HG03280 (cell line): Measurements from ENCODE around the gene USP51.
"Not testable (repeated sequence)": the region's sequence is repeated elsewhere in the genome, so short reads cannot be mapped to it uniquely, and the experiment has no call there.

Source experiments
- ATAC-seq: cut with Tn5 transposase; IDR thresholded peaks from one replicate; pipeline ENCODE4 v1.9.1; 2021; ENCODE audit warnings: mild to moderate bottlenecking, moderate library complexity; ENCODE audit not compliant: unreplicated experiment

The USP51 gene

DNA sequence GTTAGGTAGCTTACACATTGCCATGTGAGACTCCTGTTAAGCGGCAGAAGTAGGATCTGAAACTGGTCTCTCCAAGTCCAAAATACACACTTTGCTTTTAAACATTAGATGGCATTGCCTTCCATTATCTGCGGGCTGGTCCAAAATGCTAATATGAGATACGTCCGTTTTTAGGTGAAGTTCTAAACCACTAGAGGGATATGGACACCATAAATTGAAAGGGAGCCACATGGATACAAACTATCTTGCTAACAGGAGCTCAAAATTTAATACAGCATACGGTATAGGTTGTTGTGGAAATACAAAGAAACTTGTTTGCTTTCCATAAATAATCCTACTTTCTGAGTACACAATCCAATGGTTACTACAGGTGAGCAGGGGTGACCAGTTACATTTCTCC is 23.9 kb downstream of the USP51 start:
- not testable (repeated sequence) for ATAC-seq

DNA sequence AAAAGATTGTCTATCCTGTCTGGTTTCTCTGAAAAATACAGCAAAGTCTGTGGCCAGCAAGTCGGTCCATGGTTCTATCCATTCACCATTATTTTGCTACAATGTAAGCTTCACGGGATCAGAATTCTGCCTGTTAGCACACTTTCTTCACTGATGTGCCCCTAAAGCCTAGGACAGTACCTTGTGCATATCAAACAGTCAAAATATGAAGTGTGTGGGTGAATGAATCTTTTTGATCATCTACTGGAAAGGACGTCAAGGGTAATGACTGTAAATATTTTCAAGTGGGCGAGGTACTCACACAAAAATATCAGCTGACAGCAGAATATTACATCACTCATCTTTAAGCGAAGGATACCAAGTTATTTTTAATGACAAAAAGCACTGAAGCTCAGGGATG is 24.5 kb downstream of the USP51 start:
- not testable (repeated sequence) for ATAC-seq

DNA sequence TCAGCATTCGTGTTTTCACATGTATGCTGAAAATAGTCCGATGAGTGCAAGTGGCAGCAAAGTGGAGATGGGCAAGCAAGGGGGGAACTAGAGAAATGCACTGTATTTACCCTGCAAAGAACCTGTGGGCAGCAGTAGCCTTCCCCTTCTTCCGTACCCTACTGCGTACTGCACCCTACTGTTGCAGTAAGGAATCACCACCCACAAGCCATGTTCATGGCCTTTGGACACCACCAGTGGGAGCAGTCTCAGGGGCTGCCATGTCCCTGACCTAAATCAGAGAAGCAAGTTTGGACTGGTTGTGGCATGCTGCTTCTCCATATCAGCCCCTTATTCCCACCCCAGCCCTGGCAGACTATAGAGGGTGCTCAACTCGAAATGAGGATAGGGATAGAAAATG is 25.6 kb downstream of the USP51 start:
- not testable (repeated sequence) for ATAC-seq

DNA sequence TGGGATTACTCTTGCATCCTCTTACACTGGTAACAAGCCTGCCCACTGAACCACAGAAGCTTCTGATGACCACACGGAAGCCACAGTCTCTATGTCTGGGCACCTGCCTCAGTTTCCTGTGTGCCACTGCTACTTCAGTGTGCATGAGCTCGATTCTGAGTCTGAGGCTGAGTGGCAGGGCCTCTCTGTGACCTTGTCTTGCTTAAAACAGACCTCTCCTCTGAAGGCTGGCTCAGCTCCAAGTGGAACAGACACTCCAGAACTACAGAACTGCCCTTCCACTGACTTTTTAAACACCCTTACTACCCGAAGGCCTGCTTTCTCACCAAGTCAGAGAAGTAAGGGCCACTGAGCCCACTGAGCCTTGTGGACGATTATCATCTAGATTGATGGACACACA is 29.7 kb downstream of the USP51 start:
- ATAC-seq: not testable (repeated sequence)

GRCh38 chrX:55459426-55459825 is 30.2 kb downstream of the USP51 start:
- not testable (repeated sequence) for ATAC-seq

- not testable (repeated sequence) for ATAC-seq
These were observed 33.9 kb downstream of the USP51 start for GRCh38 chrX:55455708-55456107.

- ATAC-seq: no peak
These were observed 36.9 kb downstream of the USP51 start for GRCh38 chrX:55452833-55453124.

DNA sequence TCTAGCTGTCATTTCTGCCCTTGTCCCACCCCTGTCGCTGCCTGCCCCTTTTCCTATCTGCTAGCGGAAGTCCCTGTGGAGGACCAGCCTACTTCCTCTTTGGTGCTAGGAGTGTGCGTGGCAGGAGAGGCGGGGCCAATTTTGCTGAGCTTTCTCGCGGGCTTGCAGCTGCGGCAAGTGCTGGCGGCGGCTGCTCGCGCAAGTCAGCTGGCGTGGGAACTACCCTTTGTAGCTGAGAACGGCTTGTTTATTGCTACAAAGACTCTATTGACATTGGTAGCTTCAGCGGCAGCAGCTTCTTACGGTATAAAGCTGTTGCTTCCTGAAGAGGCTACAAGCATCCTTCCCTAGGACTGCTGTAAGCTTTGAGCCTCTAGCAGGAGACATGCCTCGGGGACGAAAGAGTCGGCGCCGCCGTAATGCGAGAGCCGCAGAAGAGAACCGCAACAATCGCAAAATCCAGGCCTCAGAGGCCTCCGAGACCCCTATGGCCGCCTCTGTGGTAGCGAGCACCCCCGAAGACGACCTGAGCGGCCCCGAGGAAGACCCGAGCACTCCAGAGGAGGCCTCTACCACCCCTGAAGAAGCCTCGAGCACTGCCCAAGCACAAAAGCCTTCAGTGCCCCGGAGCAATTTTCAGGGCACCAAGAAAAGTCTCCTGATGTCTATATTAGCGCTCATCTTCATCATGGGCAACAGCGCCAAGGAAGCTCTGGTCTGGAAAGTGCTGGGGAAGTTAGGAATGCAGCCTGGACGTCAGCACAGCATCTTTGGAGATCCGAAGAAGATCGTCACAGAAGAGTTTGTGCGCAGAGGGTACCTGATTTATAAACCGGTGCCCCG is 37.4 kb downstream of the USP51 start, which contains the start of gene MAGEH1:
TSS of gene MAGEH1 (plus strand) at position 138 of the 843 bp plus-strand sequence. CDS start at position 386, 248 bp downstream.
- ATAC-seq: peak; percentile 97

- peak; percentile 26 for ATAC-seq
These were observed 38.0 kb downstream of the USP51 start for GRCh38 chrX:55451626-55451989.

- no peak for ATAC-seq
These were observed 38.5 kb downstream of the USP51 start for GRCh38 chrX:55451141-55451540.

GRCh38 chrX:55450259-55450658 is 39.4 kb downstream of the USP51 start:
- ATAC-seq: no peak

DNA sequence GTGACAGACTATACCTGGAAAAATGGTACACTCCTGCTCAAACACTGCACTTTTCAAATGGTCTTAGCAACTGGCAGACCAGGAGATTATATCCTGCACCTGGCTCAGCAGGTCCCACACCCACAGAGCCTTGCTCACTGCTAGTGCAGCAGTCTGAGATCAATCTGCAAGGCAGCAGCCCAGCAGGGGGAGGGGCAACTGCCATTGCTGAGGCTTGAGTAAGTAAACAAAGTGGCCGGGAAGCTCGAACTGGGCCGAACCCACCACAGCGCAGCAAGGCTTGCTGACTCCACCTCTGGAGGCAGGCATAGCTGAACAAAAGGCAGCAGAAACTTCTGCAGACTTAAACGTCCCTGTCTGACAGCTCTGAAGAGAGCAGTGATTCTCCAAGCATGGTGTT is 46.2 kb downstream of the USP51 start:
- ATAC-seq: not testable (repeated sequence)
